NCI-H2029 treated with DMSO at 0.1 percent for 48 hours (cell line): ENCODE data around the gene SLC26A1.
"Not testable (repeated sequence)": the region's sequence is repeated elsewhere in the genome, so short reads cannot be mapped to it uniquely, and the experiment has no call there.

Experiments used
- DNase-seq: peaks from one replicate; lab custom pipeline; 2025; lab: John Stamatoyannopoulos, UW

Gene SLC26A1

DNA sequence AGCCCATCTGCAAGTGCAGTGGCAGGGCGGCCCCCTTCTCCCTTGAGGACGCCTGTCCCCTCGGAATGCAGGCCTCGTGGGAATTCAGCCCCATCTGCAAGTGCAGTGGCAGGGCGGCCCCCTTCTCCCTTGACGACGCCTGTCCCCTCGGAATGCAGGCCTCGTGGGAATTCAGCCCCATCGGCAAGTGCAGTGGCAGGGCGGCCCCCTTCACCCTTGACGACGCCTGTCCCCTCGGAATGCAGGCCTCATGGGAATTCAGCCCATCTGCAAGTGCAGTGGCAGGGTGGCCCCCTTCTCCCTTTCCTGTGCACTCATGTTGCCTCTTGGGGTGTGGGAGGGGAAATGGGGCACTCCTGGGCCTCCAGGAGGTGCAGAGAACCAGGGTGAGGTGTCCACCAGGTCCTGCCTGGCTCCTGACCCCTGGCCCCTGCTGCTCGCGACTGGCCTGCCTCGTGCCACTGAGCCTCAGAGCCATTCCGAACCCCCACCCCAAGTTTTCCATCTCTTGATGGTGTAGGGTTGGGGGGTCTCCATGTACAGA is 6.8 kb upstream of the SLC26A1 start:
- no peak for DNase-seq

DNA sequence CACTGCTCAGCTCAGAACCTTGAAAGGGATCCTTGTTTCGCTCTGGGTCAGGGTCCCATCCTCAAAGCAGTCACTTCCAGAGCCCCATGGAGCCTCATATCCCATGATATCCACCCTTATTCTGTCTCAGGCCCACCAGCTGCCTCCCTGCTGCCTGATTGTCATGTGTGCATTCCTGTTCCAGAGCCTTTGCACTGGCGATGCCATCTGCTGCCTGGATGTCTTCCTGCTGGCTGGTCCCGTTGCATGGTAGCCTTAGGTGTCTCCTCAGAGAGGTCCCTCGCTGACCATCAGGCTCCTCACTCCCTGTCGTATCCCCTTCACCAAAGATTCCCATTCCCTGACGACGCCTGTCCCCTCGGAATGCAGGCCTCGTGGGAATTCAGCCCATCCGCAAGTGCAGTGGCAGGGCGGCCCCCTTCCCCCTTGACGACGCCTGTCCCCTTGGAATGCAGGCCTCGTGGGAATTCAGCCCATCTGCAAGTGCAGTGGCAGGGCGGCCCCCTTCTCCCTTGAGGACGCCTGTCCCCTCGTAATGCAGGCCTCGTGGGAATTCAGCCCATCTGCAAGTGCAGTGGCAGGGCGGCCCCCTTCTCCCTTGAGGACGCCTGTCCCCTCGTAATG is 6.1 kb upstream of the SLC26A1 start:
- not testable (repeated sequence) for DNase-seq

GRCh38 chr4:998096-998691 is 5.0 kb upstream of the SLC26A1 start:
- DNase-seq, result no peak

GRCh38 chr4:997375-998071 is 4.3 kb upstream of the SLC26A1 start:
- DNase-seq, result no peak

GRCh38 chr4:996997-997374 is 3.8 kb upstream of the SLC26A1 start:
- DNase-seq, result no peak

DNA sequence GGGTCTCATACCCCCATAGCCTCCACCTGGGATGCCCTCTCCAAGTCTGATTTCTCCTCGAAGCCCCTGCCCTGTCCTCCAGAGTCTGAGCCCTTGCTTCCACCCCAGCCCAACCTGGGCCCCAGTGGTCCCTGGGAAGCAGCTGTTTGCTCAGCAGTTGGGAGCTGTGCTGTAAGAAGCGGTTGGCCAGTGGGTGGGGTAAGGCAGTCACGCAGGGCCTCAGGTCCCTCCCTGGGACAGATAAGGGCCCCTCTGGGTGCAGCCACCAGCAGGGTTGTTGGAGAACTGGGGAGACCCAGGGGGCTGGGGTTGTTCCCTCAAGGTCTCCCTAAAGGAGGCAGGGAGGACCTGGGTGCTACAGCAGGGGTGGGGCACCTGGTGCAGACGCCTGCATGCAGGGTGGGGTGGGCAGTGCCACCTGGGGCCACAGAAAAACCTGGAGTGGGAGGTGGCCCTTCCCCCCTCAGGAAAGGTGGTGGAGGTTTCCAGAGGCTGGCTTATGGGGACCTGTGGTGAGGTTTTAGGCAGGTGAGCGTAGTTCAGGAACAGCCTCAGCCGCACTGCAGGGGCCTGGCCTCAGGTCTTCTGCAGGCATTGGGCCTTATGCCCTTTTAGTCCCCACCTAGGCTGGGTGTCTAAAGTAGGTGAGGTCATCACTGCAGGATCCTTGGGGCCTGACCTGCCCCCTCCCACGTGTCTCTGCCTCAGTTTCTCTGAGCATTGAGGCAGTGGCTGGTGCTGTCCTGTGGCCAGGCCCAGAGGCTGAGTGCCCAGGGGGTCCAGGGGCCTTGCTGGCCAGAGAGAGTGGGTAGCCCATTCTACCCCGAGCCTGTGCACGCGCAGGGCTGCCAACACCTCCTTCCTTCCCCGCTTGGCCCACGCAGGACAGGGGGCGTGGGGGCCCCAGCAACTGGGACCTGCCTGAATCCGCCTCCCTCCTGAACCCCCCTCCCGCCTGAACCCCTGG is 3.1 kb upstream of the SLC26A1 start:
- DNase-seq, result no peak

DNA sequence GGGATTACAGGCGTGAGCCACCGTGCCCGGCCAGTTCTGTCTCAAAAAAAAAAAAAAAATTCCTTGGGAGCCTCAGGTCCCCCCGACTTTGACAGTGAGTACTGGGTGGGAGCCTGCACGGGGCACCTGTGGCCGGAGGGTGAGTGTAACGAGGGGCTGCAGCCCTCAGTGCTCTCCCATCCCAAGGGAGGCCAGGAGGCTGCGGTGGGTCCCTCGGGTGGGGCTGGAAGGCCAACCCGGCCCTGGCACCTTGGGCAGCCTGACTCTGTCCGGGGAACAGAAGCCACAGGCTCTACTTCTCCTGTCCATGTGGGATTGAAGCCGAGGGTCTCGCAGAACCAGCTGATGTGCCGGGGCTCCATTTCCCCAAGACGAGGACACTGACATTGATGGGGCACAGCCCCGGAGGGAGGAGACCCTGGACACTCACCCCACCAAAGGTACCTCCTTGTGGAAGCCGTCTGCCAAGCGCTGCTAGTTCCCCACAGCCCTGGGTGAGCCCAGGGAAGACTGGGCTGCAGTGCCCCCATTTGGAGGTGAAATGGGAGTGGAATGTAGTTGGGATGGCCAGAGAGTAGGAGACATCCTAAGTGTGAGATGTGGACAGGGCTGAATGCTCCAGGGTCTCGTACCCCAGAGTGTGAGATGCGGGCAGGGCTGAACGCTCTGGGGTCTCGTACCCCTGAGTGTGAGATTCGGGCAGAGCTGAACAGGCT is 2.3 kb upstream of the SLC26A1 start:
- no peak for DNase-seq

- DNase-seq, result no peak
Observed at GRCh38 chr4:992297-993110, 700 bp downstream of the SLC26A1 start.

- DNase-seq, result no peak
Observed at GRCh38 chr4:991451-992296, 1.5 kb downstream of the SLC26A1 start.

DNA sequence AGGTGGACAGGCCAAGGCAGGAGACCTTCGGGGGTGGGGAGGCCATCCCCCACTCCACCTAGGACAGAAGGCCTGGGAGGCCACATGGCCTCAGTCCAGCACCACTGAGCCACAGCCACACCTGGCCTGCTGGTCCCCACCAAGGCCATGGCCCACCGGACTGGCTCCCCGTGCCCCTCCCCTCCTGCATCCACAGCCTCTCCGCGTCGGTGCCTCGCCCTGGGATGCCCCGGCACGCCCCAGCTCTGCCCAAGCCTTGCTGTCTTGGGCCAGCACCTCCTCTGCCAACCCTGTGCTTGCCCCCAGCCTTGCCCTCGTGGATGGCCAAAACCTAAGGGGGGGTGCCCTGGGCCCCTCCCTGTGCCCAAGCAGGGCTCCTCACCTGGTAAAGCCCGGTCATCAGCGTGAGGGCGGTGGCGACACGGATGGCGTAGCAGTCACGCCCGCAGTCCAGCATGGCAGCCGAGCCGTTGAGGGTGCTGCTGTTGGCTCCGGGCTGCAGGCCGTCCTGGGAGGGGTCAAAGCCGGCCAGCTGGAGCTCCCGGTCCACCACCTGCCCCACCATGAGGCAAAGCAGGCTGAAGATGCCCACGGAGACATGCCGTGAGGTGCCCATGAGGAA is 2.3 kb downstream of the SLC26A1 start:
- no peak for DNase-seq

- no peak for DNase-seq
Observed at GRCh38 chr4:989722-990471, 3.3 kb downstream of the SLC26A1 start.

- no peak for DNase-seq
Observed at GRCh38 chr4:988726-989721, 4.2 kb downstream of the SLC26A1 start.

- no peak for DNase-seq
Observed at GRCh38 chr4:987624-988513, 5.3 kb downstream of the SLC26A1 start.

DNA sequence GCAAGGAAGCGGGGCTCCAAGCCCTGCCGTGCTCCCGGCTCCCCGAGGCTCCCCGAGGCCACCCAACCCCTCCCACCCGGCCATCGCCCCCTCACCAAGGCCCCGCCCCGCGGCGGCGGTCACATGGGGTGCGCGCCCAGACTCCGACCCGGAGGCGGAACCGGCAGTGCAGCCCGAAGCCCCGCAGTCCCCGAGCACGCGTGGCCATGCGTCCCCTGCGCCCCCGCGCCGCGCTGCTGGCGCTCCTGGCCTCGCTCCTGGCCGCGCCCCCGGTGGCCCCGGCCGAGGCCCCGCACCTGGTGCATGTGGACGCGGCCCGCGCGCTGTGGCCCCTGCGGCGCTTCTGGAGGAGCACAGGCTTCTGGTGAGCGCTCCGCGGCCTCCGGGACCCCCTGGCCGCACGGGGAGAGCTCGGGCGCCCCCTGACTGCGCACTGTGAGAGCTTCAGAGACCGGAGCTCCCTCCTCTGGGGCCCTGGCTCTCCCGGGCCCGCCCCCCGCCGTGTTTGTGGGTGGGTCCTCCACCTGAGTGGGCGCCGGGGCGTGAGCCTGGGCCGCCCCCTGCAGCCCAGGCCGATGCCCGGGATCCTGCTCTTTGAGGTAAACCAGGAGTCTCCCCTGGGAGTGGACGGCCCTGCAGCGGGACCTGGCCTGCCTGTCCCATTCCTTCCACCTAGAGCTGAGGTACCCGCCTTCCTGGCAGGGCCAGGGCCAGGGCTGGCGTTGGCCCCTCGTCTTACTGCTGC is 6.2 kb downstream of the SLC26A1 start, which contains the start of gene IDUA:
TSS of gene IDUA (plus strand) at position 166 of the 745 bp plus-strand sequence. CDS start at position 207, 41 bp downstream.
- no peak for DNase-seq

GRCh38 chr4:986428-986878 is 6.8 kb downstream of the SLC26A1 start:
- DNase-seq, result no peak
